A673 (cell line): Measurements from ENCODE around the gene USP5. TPM values are rescaled to one million over a fixed set of nuclear protein-coding genes. Genes with fewer than 3 reads are reported as not detected.

ENCODE experiments used
- BruUV-seq: library from RNA; stranded (reverse); fragments of 400-500 nt; replicated peaks from 2 replicates; lab custom pipeline; 2021; lab: Mats Ljungman, UMichigan
- CTCF ChIA-PET: fragments of 300-600 bp; sonication (Branson Sonifier 250); formaldehyde crosslinking; loops from one replicate; lab custom pipeline; 2022; ENCODE audit warnings: antibody characterized with exemption; lab: Charles Lee
- POLR2A ChIA-PET: fragments of 300-600 bp; sonication (Branson Sonifier 250); formaldehyde crosslinking; loops from one replicate; lab custom pipeline; 2022; ENCODE audit warnings: antibody characterized with exemption; ENCODE audit not compliant: low non-redundant PET; lab: Charles Lee
- DNase-seq: peaks from one replicate; pipeline ENCODE4 v3.0.0-alpha.2; 2015; ENCODE audit warnings: low spot score
- H3K27ac ChIP-seq: fragments of 200-600 bp; sonication (generic); 2 replicates; pipeline ENCODE4 v1.5.1; 2016; ENCODE audit warnings: mixed run types, low read depth, mild to moderate bottlenecking, mixed read lengths, antibody characterized with exemption, low read length; ENCODE audit not compliant: poor library complexity, severe bottlenecking
- H3K27me3 ChIP-seq: fragments of 200-600 bp; sonication (generic); replicated peaks from 2 replicates; pipeline ENCODE4 v1.6.1; 2017; ENCODE audit warnings: mixed run types, low read depth, mild to moderate bottlenecking, mixed read lengths, antibody characterized with exemption, low read length; ENCODE audit not compliant: insufficient read depth, poor library complexity
- H3K36me3 ChIP-seq: fragments of 200-600 bp; sonication (generic); 2 replicates; pipeline ENCODE4 v1.6.1; 2016; ENCODE audit warnings: mixed run types, mild to moderate bottlenecking, mixed read lengths, antibody characterized with exemption, low read length; ENCODE audit not compliant: insufficient read depth, poor library complexity, severe bottlenecking
- H3K4me1 ChIP-seq: fragments of 200-600 bp; sonication (generic); 2 replicates; pipeline ENCODE4 v1.6.1; 2017; ENCODE audit warnings: mixed run types, mild to moderate bottlenecking, mixed read lengths, antibody characterized with exemption, low read length; ENCODE audit not compliant: insufficient read depth, poor library complexity, severe bottlenecking
- H3K4me3 ChIP-seq: fragments of 200-600 bp; sonication (generic); 2 replicates; pipeline ENCODE4 v1.5.1; 2016; ENCODE audit warnings: low read depth, mixed run types, mild to moderate bottlenecking, mixed read lengths, low read length; ENCODE audit not compliant: poor library complexity, severe bottlenecking
- H3K9me3 ChIP-seq: fragments of 200-600 bp; sonication (generic); 2 replicates; pipeline ENCODE4 v1.6.1; 2016; ENCODE audit warnings: mixed run types, low read depth, mild to moderate bottlenecking, mixed read lengths, antibody characterized with exemption, low read length; ENCODE audit not compliant: poor library complexity, severe bottlenecking
- EZH2 ChIP-seq: fragments of 200-600 bp; sonication (generic); IDR thresholded peaks from 2 replicates; pipeline ENCODE4 v1.6.1; 2017; ENCODE audit warnings: borderline replicate concordance, low read depth, mild to moderate bottlenecking, mixed read lengths, antibody characterized with exemption, low read length; ENCODE audit not compliant: poor library complexity, severe bottlenecking
- intact Hi-C: fragments of 100-400 bp; cut with micrococcal nuclease; formaldehyde crosslinking; loops from one replicate; pipeline ENCODE4 v1.10.0; 2022; ENCODE audit not compliant: unreplicated experiment
- total RNA-seq: library from RNA; stranded (reverse); gene quantifications from 2 replicates; pipeline ENCODE4 v1.2.3, GENCODE V29; 2021
- TF ChIP-seq, protein P1 (sequence below): fragments of 300-800, 200-600 bp; sonication (generic); conservative IDR thresholded peaks from 2 replicates; pipeline ENCODE4 v1.5.1; 2017; ENCODE audit warnings: low read depth, mild to moderate bottlenecking, antibody characterized with exemption, low read length, moderate library complexity, mixed read lengths

The USP5 gene
- total RNA-seq, 1 experiment from 2014 or later, result 209 TPM

DNA sequence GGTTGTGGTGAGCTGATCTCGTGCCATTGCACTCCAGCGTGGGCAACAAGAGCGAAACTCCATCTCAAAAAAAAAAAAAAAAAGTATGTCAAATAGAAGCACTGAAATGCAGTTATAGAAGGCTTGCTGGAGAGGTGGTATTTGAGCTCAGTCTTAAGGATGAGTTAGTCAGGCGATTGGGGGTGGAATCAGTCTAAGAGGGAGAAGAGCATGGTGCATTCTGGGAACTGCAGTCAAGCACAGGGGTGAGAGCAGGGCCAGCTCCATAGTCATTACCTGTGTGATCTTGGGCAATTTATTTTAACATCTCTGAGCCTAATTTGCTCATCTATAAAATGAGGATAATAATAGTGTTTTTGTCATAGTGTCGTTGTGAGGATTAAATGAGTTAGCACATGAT, 17.1 kb upstream of the USP5 start:
- Histone ChIP-seq H3K9me3 (no peaks in the 10 kb centered on the region), H3K27me3 (no peaks in the 10 kb centered on the region), H3K27ac (no peak overlapping the region), H3K36me3 (peaks cover 66% of the 10 kb centered on the region), H3K4me3 (no peak overlapping the region), H3K4me1 (no peaks in the 10 kb centered on the region)
- intact Hi-C loops, result no loop called here
- POLR2A ChIA-PET, result interaction anchor here (1.0 kb wide), 1 partner anchor 9 kb away, joined by 3 read pairs; no protein-coding TSS in a partner anchor
- CTCF ChIA-PET, result interaction anchor here (0.9 to 1.4 kb wide), 2 partner anchors 38 to 277 kb away, joined by 5 to 8 read pairs; partner anchors contain the start of gene SPSB2
- TF ChIP-seq EZH2, result no peak
- TF ChIP-seq, protein P1, sequence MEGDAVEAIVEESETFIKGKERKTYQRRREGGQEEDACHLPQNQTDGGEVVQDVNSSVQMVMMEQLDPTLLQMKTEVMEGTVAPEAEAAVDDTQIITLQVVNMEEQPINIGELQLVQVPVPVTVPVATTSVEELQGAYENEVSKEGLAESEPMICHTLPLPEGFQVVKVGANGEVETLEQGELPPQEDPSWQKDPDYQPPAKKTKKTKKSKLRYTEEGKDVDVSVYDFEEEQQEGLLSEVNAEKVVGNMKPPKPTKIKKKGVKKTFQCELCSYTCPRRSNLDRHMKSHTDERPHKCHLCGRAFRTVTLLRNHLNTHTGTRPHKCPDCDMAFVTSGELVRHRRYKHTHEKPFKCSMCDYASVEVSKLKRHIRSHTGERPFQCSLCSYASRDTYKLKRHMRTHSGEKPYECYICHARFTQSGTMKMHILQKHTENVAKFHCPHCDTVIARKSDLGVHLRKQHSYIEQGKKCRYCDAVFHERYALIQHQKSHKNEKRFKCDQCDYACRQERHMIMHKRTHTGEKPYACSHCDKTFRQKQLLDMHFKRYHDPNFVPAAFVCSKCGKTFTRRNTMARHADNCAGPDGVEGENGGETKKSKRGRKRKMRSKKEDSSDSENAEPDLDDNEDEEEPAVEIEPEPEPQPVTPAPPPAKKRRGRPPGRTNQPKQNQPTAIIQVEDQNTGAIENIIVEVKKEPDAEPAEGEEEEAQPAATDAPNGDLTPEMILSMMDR, result no peak
- BruUV-seq, result no TSS peak
- DNase-seq, result no peak

DNA sequence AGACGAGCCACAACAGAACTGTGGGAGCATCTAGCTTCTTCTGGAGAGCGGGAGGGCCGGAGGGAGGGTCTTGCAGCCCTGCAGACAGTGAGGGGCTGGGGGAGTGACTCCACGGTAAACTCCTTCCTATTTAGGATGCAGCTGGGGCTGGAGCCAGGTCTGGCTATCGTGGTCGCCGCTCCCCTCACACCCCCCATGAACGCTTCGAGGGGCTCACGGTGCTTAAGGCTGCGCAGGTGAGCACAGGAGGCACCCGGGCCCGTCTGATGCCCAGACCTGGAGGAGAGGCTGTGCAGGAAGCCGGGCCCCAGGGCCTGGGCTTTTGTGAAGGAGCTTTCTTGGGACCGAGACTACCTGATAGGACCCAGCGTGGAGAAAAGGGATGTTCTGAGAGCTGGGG, 15.1 kb upstream of the USP5 start:
- no peaks in the 10 kb centered on the region for H3K9me3 ChIP-seq
- H3K27ac ChIP-seq, result no peak overlapping the region
- TF ChIP-seq, protein P1, result no peak
- TF ChIP-seq EZH2, result no peak
- intact Hi-C loops, result no loop called here
- POLR2A ChIA-PET, result no interaction called here
- CTCF ChIA-PET, result no interaction called here
- DNase-seq, result no peak
- H3K4me1 ChIP-seq, result no peaks in the 10 kb centered on the region
- no TSS peak for BruUV-seq
- no peaks in the 10 kb centered on the region for H3K27me3 ChIP-seq
- peaks cover 51% of the 10 kb centered on the region for H3K36me3 ChIP-seq
- H3K4me3 ChIP-seq, result no peak overlapping the region

DNA sequence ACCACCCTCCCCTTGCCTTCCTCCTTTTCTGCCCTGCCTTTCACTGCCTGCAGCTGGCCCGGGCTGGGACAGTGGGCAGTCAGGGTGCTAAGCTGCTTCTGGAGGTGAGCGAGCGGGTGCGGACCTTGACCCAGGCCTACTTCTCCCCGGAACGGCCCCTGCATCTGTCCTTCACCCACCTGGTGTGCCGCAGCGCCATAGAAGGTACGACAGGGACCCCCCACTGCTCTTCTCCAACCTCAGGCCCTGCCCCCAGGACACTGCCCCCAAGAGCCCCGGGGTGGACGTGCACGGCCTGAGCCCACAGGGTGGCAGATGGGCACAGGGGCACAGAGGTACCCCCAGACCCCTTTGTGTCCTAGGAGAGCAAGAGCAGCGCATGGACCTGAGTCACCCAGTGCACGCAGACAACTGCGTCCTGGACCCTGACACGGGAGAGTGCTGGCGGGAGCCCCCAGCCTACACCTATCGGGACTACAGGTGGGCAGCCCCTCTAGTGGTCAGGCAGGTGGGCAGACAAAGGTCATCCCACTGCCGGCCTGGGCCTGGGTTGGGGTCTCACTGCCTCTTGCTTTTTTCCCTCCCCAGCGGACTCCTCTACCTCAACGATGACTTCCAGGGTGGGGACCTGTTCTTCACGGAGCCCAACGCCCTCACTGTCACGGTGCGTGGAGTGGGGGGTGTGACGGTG, 14.4 kb upstream of the USP5 start:
- intact Hi-C loops, result no loop called here
- TF ChIP-seq, protein P1, result no peak
- TF ChIP-seq EZH2, result no peak
- Histone ChIP-seq H3K27ac (no peak overlapping the region), H3K36me3 (peaks cover 45% of the 10 kb centered on the region), H3K27me3 (no peaks in the 10 kb centered on the region), H3K4me3 (no peak overlapping the region), H3K4me1 (no peaks in the 10 kb centered on the region), H3K9me3 (no peaks in the 10 kb centered on the region)
- no peak for DNase-seq
- ChIA-PET POLR2A (no interaction called here), CTCF (no interaction called here)
- BruUV-seq, result no TSS peak
